Neural crest cell (in vitro differentiated cells): Measurements from ENCODE around the gene OST4. TPM values are rescaled to one million over a fixed set of nuclear protein-coding genes. Genes with fewer than 3 reads are reported as not detected.

Source experiments
- DNase-seq: peaks from one replicate; pipeline ENCODE4 v3.0.0; 2021; ENCODE audit warnings: low read depth, mixed read lengths, low spot score
- H3K27ac Mint-ChIP-seq: one replicate; pipeline ENCODE4 v1.8.0; 2021; ENCODE audit warnings: mild to moderate bottlenecking, mixed read lengths; ENCODE audit not compliant: unreplicated experiment
- H3K27me3 Mint-ChIP-seq: 2 replicates; pipeline ENCODE4 v1.8.0; 2021; ENCODE audit warnings: low read depth, mild to moderate bottlenecking, mixed read lengths
- H3K36me3 Mint-ChIP-seq: 2 replicates; pipeline ENCODE4 v1.8.0; 2021; ENCODE audit warnings: low read depth, mild to moderate bottlenecking, mixed read lengths
- H3K4me1 Mint-ChIP-seq: 2 replicates; pipeline ENCODE4 v1.8.0; 2021; ENCODE audit warnings: mixed read lengths
- H3K4me3 Mint-ChIP-seq: one replicate; pipeline ENCODE4 v1.8.0; 2021; ENCODE audit warnings: mild to moderate bottlenecking, mixed read lengths
- H3K9me3 Mint-ChIP-seq: 2 replicates; pipeline ENCODE4 v1.8.0; 2021; ENCODE audit warnings: mixed read lengths
- CTCF ChIP-seq: fragments of 200-600 bp; sonication (generic); conservative IDR thresholded peaks from 2 replicates; pipeline ENCODE4 v1.5.0; 2021; ENCODE audit warnings: antibody characterized with exemption, mild to moderate bottlenecking
- total RNA-seq: library from RNA; stranded (reverse); gene quantifications from 2 replicates; pipeline ENCODE4 v1.2.1, GENCODE V29; 2021

Gene OST4
- total RNA-seq, 1 donor from 2014 or later, result 232 TPM

DNA sequence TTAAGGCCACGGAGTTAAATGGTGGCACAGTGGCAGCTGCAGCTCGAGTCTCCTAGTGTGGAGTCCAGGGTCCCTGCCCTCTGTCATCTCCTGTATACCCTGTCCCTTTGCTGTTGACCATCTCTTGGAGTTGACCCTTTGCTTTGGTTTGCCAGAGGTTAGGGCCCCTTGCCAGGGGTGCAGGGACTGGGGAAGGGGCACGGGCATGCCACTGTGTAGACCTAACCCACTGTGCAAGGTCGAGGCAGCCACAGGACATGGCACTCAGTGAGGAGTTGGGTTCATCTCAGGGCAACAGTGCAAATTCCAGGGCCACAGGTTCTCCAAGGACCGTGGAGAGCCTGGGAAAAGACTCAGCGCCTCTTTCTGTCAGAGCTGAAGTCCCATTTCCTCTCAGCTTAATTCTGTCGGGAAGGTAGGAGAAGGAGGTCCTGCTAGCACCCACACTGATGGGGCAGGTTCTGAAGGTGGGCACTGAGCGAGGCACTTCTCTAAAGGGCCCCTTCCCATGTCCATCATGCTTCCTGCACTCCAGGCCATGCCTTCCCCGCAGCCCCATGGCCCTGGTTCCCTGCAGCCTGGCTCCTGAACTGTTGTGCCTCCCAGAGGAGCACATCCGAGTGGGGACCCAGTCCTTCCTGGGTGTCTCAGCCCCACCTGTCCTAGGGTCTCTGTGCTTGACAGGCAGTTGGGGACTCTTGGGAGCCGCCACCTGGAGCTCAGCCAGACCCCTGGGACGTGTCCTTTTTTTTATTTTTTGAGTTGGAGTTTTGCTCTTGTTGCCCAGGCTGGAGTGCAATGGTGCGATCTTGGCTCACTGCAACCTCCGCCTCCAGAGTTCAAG is 17.9 kb upstream of the OST4 start:
- H3K4me1 Mint-ChIP-seq, result peaks cover 19% of the 10 kb centered on the region
- no peak overlapping the region for H3K27ac Mint-ChIP-seq
- no peak for TF ChIP-seq CTCF

DNA sequence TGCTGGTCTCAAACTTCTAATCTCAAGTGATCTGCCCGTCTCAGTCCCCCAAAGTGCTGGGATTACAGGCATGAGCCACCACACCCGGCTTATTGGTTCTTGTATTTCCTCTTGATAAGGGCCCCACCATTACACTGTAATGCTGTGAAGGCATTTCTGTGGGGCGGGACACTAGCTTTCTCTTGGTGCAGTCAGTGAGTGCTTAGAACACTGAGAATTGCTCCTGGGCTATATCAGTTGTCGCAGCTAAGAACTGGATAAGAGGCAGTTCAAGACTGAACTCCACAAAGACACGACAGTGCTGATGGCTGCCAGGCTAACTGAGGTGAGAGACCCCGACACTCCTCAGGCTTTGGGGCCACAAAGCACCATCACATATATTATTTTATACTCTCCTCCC is 17.2 kb upstream of the OST4 start:
- Mint-ChIP-seq H3K27ac (no peak overlapping the region), H3K27me3 (peaks cover 10% of the 10 kb centered on the region), H3K9me3 (no peaks in the 10 kb centered on the region), H3K4me1 (peaks cover 19% of the 10 kb centered on the region), H3K4me3 (peak overlapping the region; percentile 71), H3K36me3 (no peaks in the 10 kb centered on the region)
- no peak for DNase-seq
- TF ChIP-seq CTCF, result no peak

More for the DNA sequence above, 17.9 kb upstream of the OST4 start:
- Mint-ChIP-seq H3K27me3 (peaks cover 10% of the 10 kb centered on the region), H3K36me3 (no peaks in the 10 kb centered on the region), H3K4me3 (peak overlapping the region; percentile 71), H3K9me3 (no peaks in the 10 kb centered on the region)
- no peak for DNase-seq

DNA sequence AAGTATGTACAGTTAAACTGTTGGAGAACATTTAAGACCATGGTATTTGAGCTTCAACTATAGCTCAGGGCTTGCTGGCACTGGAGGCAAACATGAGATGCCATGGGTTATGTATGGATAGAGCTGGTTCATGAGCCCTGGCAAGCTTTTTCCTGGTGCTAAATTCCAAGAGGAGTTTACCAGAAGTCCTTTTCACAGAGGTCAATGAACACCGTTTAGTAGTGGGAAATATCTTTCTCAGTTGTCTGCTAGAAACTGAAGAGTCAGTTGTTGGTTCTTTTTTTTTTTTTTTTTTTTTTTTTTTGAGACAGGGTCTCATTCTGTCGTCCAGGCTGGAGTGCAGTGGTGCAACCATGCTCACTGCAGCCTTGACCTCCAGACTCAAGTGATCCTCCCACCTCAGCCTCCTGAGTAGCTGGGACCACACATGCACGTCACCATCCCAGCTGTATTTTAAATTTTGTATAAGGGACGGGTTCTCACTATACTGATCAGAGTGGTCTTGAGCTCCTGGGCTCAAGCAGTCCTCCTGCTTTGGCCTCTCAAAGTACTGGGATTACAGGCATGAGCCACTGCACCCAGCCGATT is 16.5 kb upstream of the OST4 start:
- peaks cover 10% of the 10 kb centered on the region for H3K27me3 Mint-ChIP-seq
- H3K4me1 Mint-ChIP-seq, result peaks cover 19% of the 10 kb centered on the region
- no peak for DNase-seq
- H3K4me3 Mint-ChIP-seq, result peak overlapping the region; percentile 88
- H3K9me3 Mint-ChIP-seq, result no peaks in the 10 kb centered on the region
- no peak overlapping the region for H3K27ac Mint-ChIP-seq
- no peaks in the 10 kb centered on the region for H3K36me3 Mint-ChIP-seq
- no peak for TF ChIP-seq CTCF

DNA sequence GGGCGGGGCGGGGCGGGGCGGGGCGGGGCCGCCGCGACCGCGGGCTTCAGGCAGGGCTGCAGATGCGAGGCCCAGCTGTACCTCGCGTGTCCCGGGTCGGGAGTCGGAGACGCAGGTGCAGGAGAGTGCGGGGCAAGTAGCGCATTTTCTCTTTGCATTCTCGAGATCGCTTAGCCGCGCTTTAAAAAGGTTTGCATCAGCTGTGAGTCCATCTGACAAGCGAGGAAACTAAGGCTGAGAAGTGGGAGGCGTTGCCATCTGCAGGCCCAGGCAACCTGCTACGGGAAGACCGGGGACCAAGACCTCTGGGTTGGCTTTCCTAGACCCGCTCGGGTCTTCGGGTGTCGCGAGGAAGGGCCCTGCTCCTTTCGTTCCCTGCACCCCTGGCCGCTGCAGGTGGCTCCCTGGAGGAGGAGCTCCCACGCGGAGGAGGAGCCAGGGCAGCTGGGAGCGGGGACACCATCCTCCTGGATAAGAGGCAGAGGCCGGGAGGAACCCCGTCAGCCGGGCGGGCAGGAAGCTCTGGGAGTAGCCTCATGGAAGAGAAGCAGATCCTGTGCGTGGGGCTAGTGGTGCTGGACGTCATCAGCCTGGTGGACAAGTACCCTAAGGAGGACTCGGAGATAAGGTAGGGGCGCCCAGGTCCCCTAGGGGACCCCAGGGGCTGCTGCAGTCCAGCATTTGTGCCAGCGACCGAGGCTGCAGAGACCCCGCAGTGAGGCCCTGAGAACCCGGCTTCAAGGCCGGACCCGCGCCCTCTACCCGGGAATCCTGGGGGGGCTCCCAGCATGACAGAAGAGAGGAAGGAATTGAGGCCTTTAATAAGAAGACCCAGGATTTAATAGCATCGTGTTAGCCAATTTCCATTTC is 15.5 kb upstream of the OST4 start, which contains the start of gene KHK:
Gene KHK (plus strand): TSS at position 49 of the 870 bp plus-strand sequence. CDS start 488 bp downstream, at position 537.
- Mint-ChIP-seq H3K4me3 (peak within 1 kb of the TSS; percentile 88), H3K9me3 (no peaks in the 10 kb centered on the region), H3K36me3 (no peaks in the 10 kb centered on the region), H3K27me3 (peaks cover 10% of the 10 kb centered on the region), H3K4me1 (peaks cover 19% of the 10 kb centered on the region), H3K27ac (peak within 1 kb of the TSS; percentile 67)
- peak; percentile 25 for DNase-seq
- no peak for TF ChIP-seq CTCF

GRCh38 chr2:27086090-27086723 is 14.8 kb upstream of the OST4 start:
- Mint-ChIP-seq H3K9me3 (no peaks in the 10 kb centered on the region), H3K27ac (peak overlapping the region; percentile 67), H3K36me3 (no peaks in the 10 kb centered on the region), H3K27me3 (peaks cover 12% of the 10 kb centered on the region), H3K4me3 (peak overlapping the region; percentile 86), H3K4me1 (peaks cover 24% of the 10 kb centered on the region)
- peak; percentile 100 for DNase-seq
- peak; percentile 89 for TF ChIP-seq CTCF
